ENCODE measurements around the gene ANKS1B. TPM values are rescaled to one million over a fixed set of nuclear protein-coding genes. Genes with fewer than 3 reads are reported as not detected.
"Not testable (repeated sequence)": the region's sequence is repeated elsewhere in the genome, so short reads cannot be mapped to it uniquely, and the experiment has no call there.

ANKS1B gene
- total RNA-seq, 1 donor from 2014 or later = 0.86 TPM

- intact Hi-C loops (cut with micrococcal nuclease) = no loop called here
These were observed 109.7 kb downstream of the ANKS1B start for GRCh38 chr12:99875081-99875480.

- intact Hi-C loops (cut with micrococcal nuclease) = no loop called here
These were observed 114.7 kb downstream of the ANKS1B start for GRCh38 chr12:99870085-99870484.

- intact Hi-C loops (cut with micrococcal nuclease) = no loop called here
These were observed 123.0 kb downstream of the ANKS1B start for GRCh38 chr12:99861731-99862130.

GRCh38 chr12:99859126-99859525, 125.6 kb downstream of the ANKS1B start:
- intact Hi-C loops (cut with micrococcal nuclease) = no loop called here

- intact Hi-C loops (cut with micrococcal nuclease) = no loop called here
These were observed 132.1 kb downstream of the ANKS1B start for GRCh38 chr12:99852666-99853065.

GRCh38 chr12:99847936-99848335, 136.8 kb downstream of the ANKS1B start:
- intact Hi-C loops (cut with micrococcal nuclease) = no loop called here

- intact Hi-C loops (cut with micrococcal nuclease) = no loop called here
These were observed 150.0 kb downstream of the ANKS1B start for GRCh38 chr12:99834710-99835109.

- intact Hi-C loops (cut with micrococcal nuclease) = no loop called here
These were observed 151.3 kb downstream of the ANKS1B start for GRCh38 chr12:99833397-99833796.

- intact Hi-C loops (cut with micrococcal nuclease) = no loop called here
These were observed 159.7 kb downstream of the ANKS1B start for GRCh38 chr12:99824900-99825542.

- intact Hi-C loops (cut with micrococcal nuclease) = no loop called here
These were observed 162.5 kb downstream of the ANKS1B start for GRCh38 chr12:99822273-99822672.

- intact Hi-C loops (cut with micrococcal nuclease) = no loop called here
These were observed 173.8 kb downstream of the ANKS1B start for GRCh38 chr12:99810718-99811593.

- intact Hi-C loops (cut with micrococcal nuclease) = no loop called here
These were observed 174.8 kb downstream of the ANKS1B start for GRCh38 chr12:99809909-99810308.

- intact Hi-C loops (cut with micrococcal nuclease) = no loop called here
These were observed 178.4 kb downstream of the ANKS1B start for GRCh38 chr12:99806304-99806703.

- intact Hi-C loops (cut with micrococcal nuclease) = no loop called here
These were observed 180.0 kb downstream of the ANKS1B start for GRCh38 chr12:99804715-99805114.

- intact Hi-C loops (cut with micrococcal nuclease) = no loop called here
These were observed 184.1 kb downstream of the ANKS1B start for GRCh38 chr12:99800605-99801004.

- intact Hi-C loops (cut with micrococcal nuclease) = not testable (repeated sequence)
These were observed 186.8 kb downstream of the ANKS1B start for GRCh38 chr12:99797931-99798330.

- intact Hi-C loops (cut with micrococcal nuclease) = no loop called here
These were observed 201.3 kb downstream of the ANKS1B start for GRCh38 chr12:99783421-99783820.

GRCh38 chr12:99772274-99772673, 212.5 kb downstream of the ANKS1B start:
- intact Hi-C loops (cut with micrococcal nuclease) = no loop called here

- intact Hi-C loops (cut with micrococcal nuclease) = no loop called here
These were observed 213.1 kb downstream of the ANKS1B start for GRCh38 chr12:99771659-99772058.

GRCh38 chr12:99769396-99769980, 215.2 kb downstream of the ANKS1B start:
- intact Hi-C loops (cut with micrococcal nuclease) = loop anchor here (5.0 kb wide), 1 partner anchor 382 kb away; no protein-coding TSS in a partner anchor

GRCh38 chr12:99768758-99769157, 216.0 kb downstream of the ANKS1B start:
- intact Hi-C loops (cut with micrococcal nuclease) = loop anchor here (5.0 kb wide), 1 partner anchor 381 kb away; no protein-coding TSS in a partner anchor

GRCh38 chr12:99767809-99768208, 216.9 kb downstream of the ANKS1B start:
- intact Hi-C loops (cut with micrococcal nuclease) = loop anchor here (2.0 to 5.0 kb wide), 2 partner anchors 381 to 725 kb away; no protein-coding TSS in a partner anchor

All from T-helper 2 cell treated with Interferon-gamma antibody and Interleukin-4, amounts not matched to agents 100 ng/mL and 5 ng/mL, for 36 hours (primary cell).